C4-2B (cell line): Measurements from ENCODE around the gene TUBB.

Experiments used
- CTCF ChIP-seq: fragments of 450-650 bp; conservative IDR thresholded peaks from 2 replicates; pipeline ENCODE4 v1.5.1; 2017; ENCODE audit warnings: mild to moderate bottlenecking
- ZFX ChIP-seq: fragments of 450-650 bp; IDR thresholded peaks from 2 replicates; pipeline ENCODE4 v1.6.1; 2017

GRCh38 chr6:30721198-30722024, 1.3 kb downstream of the TUBB start:
- TF ChIP-seq CTCF (no peak; the same call in 1 of the 2 replicates), ZFX (no peak)
